MV-4-11 (cell line): ENCODE results near the gene PCDHGC4.
A peak's percentile ranks its signal among the peaks of the same experiment; 100 is the strongest.

Source experiments
- DNase-seq: peaks from one replicate; lab custom pipeline; 2025; lab: John Stamatoyannopoulos, UW

Gene PCDHGC4

DNA sequence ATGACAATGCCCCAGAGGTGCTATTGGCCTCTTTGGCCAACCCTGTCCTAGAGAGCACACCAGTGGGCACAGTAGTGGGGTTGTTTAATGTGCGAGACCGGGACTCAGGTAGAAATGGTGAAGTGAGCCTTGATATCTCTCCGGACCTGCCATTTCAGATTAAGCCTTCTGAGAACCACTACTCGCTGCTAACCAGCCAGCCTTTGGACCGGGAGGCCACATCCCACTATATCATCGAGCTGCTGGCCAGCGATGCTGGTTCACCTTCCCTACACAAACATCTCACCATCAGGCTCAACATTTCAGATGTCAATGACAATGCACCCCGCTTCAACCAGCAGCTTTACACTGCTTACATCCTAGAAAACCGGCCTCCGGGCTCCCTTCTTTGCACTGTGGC is 5.4 kb downstream of the PCDHGC4 start:
- DNase-seq: no peak

- no peak for DNase-seq
These were observed 5.9 kb downstream of the PCDHGC4 start for GRCh38 chr5:141490771-141491170.

DNA sequence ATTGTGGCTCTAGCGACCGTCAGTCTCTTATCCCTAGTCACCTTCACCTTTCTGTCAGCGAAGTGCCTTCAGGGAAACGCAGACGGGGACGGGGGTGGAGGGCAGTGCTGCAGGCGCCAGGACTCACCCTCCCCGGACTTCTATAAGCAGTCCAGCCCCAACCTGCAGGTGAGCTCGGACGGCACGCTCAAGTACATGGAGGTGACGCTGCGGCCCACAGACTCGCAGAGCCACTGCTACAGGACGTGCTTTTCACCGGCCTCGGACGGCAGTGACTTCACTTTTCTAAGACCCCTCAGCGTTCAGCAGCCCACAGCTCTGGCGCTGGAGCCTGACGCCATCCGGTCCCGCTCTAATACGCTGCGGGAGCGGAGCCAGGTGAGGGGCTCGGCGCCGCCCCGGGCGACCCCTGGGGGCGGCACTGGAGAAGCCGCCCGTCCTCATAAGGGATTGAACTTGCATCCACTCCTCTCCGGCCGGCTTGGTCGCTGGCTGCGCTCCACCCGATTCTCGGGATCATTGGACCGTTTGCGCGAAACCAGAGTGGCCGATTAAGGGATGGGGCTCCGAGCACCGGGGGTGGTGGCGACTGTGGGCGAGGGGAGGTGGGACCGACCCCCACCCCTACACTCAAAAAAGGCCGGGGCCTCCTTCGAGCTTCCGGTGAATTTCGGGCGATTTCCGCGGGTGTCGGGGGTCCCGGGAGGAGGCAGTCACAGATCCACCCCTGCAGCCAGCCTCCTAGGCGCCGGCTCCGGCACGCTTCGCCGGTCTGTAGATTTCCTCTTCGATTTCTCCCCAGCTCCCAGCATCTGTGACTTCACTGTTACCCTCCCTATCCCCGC is 6.7 kb downstream of the PCDHGC4 start:
- DNase-seq: no peak

- DNase-seq: no peak
These were observed 7.5 kb downstream of the PCDHGC4 start for GRCh38 chr5:141492168-141492885.

- DNase-seq: no peak
These were observed 8.9 kb downstream of the PCDHGC4 start for GRCh38 chr5:141493500-141494422.

DNA sequence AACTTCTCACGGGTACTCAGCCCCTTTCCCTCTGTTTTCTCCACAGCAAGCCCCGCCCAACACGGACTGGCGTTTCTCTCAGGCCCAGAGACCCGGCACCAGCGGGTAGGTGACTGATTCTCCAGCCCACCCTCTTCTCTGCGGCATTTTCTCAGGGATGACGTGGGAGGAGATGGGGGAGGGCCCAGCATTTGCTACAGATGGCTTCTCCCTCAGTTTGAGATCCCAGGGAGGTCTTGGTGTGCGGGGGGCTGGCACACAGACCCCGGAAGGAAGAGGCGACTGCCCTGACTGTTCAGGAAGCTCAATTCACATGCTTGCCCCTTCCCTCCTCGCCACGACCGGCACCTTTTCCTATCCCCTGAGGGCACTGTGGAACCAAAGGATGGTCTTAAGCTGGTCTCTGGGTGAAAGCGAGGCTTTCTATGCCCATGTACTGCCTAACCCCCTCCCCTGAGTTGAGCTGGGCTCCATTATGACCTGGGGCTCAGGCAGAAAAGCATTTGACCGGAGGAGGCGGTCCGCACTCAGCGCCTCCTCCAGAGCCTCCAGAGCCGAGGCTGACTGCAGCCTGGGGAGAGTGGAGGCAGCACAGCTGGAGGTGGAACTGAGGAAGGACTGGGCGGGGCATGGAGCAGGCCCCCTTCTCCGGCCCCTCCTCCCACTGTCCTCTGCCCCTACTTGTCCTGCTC is 10.1 kb downstream of the PCDHGC4 start:
- no peak for DNase-seq

- DNase-seq: no peak
These were observed 10.6 kb downstream of the PCDHGC4 start for GRCh38 chr5:141495453-141495811.

DNA sequence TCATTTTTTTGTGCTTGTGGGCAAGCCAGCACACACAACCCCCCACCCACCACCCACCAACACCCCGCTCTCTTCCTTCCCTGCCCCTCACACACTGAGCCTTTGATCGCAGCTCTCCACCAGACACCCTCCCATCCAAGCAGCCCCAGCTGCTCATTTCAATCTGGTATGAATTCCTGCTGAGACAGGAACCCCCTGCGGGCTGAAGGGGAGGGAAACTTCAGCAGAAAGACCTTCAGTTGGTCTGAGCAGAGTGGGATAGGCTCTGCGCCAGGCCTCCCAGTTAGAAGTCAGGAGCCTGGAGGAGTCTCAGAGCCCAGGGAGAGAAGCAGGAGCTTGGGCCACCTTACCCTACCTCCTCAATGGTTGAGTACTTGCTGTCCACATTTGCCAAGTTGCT is 11.2 kb downstream of the PCDHGC4 start:
- no peak for DNase-seq

DNA sequence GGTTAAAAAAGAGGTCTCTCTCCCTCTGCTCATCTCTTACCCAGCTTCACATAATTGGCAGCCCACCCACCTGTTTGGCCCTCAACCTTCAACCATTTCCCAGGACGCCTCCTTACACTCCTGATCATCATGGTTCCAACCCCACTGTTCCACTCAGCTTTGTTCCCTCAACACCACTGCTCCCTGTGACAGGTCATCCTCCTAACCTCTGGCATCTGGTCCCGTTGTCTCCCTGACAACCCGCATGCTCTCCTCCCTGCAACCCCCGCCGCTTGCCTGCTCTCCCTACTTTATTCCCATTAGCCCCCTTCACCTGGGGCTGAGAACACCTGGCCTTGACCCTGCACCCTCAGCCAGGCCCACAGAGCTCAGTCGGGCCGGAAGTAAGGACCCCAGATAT is 16.9 kb downstream of the PCDHGC4 start:
- DNase-seq: no peak

- no peak for DNase-seq
These were observed 18.9 kb downstream of the PCDHGC4 start for GRCh38 chr5:141503681-141504080.

GRCh38 chr5:141504216-141504615 is 19.4 kb downstream of the PCDHGC4 start:
- no peak for DNase-seq

DNA sequence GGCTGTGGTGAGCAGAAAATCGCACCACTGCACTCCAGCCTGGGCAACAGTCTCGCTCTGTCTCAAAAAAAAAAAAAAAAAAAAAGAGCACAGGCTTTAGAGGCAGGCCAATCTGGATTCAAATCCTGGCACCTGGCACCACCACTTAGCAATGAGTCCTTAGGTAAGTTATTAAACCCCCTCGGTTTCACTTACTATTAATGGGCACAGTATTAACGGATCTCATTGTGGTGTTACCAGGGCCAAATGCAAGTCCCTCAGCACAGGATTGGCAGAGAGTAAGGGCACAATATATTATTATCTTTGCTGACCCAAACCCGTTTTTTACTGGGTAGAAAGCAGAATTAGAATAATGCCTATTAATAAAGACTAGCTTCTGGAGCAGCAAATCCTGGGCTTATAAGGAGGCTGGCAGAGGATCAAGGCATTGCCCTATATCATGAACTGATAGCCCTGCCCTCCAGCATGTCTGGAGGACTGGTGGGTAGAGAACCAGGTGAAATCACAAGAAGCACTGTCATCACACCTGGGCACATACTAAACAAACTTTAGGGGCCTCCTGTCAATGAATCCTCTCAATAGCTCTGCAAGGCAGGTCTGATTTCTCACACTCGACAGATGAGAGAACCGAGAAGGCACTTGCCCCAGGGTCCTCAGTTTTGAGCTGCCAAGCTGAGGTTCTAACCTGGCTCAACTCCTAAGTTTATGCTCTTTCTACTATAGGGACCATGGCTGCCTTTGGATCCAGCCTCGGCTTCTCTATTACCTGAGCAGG is 21.7 kb downstream of the PCDHGC4 start:
- no peak for DNase-seq

DNA sequence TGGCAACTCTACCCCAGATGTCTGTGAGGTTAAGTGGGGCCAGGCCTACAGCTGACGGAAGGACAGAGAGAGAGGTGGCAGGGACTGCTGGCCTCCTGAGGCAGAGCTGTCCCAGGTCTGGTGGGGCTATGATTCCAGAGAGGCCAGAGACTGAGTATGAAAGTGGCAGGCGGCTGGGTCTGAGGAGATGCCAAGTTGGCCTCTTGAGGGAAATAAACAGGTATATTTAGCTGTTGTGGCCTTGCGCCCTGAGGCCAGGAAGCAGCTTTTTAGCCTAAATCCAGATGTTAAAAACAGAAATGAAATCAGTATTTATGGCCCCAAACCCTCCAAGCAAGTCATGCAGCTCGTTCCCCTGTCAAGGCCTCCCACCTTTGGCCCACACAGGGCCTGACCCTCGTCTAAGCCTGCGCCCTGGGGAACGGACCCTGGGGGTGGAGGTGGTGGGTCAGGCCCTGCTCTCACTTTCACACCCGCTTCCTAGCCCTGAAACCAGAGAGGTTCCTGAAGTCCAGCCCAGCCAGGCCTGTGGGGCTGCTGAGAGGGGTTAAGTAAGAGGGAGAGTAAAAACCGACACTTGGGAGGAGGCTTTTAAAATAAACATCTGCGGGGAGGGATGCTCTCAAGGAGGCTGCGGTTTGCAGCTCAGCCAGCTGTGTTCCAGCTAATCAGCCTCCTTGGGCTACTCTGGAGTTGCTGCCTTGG is 22.7 kb downstream of the PCDHGC4 start:
- peak; percentile 96 for DNase-seq

DNA sequence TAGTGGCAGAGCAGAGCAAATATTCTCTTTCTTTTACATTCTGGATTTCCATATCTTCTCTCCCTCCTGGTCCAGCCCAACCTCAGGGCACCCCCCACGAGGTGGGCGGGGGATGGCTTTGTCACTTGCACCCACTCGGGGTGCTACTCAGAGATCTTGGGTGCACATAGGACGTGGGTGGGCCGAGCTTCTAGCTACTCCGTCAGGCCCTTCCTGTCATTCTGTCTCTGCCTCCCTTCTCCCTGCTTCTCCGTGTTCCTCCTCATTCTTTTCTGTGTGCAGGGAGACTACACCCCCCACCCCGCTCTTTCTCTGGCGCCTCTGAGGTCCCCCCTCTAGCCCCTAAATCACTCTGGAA is 23.6 kb downstream of the PCDHGC4 start:
- DNase-seq: no peak

GRCh38 chr5:141508798-141509611 is 24.2 kb downstream of the PCDHGC4 start:
- peak; percentile 93 for DNase-seq

DNA sequence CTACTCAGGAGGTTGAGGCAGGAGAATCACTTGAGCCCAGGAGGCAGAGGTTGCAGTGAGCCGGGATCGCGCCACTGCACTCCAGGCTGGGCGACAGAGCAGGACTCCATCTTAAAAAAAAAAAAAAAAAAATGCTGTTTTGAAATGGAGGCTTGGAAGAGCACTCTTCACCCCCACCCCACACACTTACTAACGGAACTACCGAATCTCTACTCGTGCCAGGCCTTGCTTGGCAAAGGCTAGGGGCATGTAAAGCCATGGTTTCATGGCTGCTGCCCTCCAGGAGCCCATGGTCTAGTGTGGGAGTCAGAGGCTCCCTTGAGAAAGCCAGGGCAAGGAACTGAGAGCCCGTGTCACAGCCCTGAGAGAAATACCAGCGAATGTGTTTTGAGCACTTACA is 25.3 kb downstream of the PCDHGC4 start:
- no peak for DNase-seq

- DNase-seq: no peak
These were observed 26.2 kb downstream of the PCDHGC4 start for GRCh38 chr5:141510850-141511601.

- no peak for DNase-seq
These were observed 27.0 kb downstream of the PCDHGC4 start for GRCh38 chr5:141511771-141512325.
